HG03469 (cell line): Measurements from ENCODE around the gene SDR39U1.

ENCODE experiments used
- ATAC-seq: cut with Tn5 transposase; IDR thresholded peaks from one replicate; pipeline ENCODE4 v1.9.1; 2021; ENCODE audit warnings: mild to moderate bottlenecking, moderate library complexity, moderate number of reproducible peaks; ENCODE audit not compliant: unreplicated experiment

The SDR39U1 gene

DNA sequence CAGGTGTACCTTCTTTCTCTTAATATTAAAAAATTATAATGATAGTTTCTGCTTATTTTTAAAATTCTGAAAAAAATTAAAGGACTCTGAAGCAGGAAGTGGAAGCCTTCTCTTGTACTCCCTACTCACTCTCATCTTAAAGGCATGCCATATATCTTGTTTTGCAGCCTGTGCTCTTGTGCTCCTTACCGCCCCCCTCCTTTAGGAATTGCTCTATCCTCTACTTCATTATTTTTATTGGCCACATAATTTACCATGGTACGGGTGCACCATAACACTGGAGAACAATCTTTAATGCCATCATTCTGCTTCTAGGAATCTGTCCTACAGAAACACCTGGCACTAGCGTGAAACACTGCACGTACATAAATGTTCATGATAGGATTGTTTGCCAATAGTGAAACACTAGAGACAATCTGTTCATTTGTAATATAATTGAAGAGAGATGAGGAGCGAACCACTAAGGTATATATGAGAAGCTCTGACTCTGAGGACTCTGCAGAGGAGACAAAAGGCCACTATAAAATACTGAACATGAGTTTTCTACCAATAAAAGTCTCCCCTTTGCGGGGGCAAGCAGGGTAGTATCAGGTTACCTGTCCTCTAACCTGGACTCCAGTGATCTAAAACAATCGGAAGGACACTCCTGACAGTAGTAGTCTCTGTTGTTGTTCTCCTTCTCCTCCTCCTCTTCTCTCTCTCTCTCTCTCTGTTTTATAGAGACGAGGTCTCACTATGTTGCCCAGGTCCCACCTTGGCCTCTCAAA, 50.1 kb downstream of the SDR39U1 start:
- no peak for ATAC-seq

DNA sequence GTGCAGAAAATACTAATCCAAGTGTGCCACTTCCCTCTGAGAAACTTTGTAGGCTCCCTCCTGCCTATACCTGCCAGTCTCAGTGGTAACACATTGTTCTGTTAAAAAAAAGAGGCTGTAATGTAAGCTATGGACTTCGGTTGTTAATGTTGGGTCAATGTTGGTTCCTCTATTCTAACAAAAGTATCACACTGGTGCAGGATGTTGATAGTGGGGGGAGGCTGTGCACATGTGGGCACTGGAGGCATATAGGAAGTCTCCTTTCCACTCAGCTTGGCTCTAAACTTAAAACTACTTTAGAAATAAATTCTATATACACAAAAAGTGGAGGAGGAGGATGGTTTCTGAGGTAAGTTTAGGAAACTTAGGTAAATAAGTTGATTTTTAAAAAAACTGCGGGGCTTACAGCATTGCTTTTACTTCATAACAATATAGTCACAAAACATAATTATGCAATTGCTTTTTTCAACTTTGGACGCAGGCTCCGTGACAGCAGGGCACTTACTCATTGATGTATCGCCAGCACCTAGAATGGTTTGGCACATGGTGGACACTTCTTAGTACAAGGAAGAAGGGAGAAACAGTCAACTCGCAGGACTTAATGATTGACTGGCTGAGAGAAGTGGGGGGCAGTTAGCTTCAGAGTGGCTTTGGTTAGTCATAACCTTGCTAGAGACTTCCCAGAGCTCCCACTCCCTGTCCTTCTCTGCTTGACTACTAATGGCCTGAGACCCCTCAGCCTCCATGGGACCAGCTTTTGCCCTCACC, 51.7 kb downstream of the SDR39U1 start:
- ATAC-seq: no peak
